Peyer's patch (tissue), 4 donors: ENCODE data around the gene CDC42EP5. TPM values are rescaled to one million over a fixed set of nuclear protein-coding genes. Genes with fewer than 3 reads are reported as not detected.

Source experiments
- DNase-seq, 3 donors: peaks; one replicate each; pipeline ENCODE4 v3.0.0-alpha.2; 2017 to 2019
- H3K27ac ChIP-seq, 4 donors: fragments of 200-600 bp; sonication (generic); one replicate each; pipeline ENCODE4 v1.5.1; 2016 to 2019
- H3K27me3 ChIP-seq, 2 donors: fragments of 200-600 bp; sonication (generic); one replicate each; pipeline ENCODE4 v1.5.1; 2019
- H3K36me3 ChIP-seq, 3 donors: fragments of 200-600 bp; sonication (generic); one replicate each; pipeline ENCODE4 v1.5.1; 2016 to 2019
- H3K4me1 ChIP-seq, 4 donors: fragments of 200-600 bp; sonication (generic); one replicate each; pipeline ENCODE4 v1.5.1; 2016 to 2019
- H3K4me3 ChIP-seq, 4 donors: fragments of 200-600 bp; sonication (generic); 1 replicate in 3 of 4; 2 replicates in 1 of 4; pipeline ENCODE4 v1.5.1; 2016 to 2019; ENCODE audit warnings: mild to moderate bottlenecking in 1 of 4
- H3K9me3 ChIP-seq, 4 donors: fragments of 200-600 bp; sonication (generic); one replicate each; pipeline ENCODE4 v1.5.1; 2016 to 2019; ENCODE audit warnings: mild to moderate bottlenecking in 1 of 4
- CTCF ChIP-seq, 6 experiments: fragments of 450-650 bp in 4 of 6; fragments of 200-600 bp in 2 of 6; sonication (generic) in 1 of 6; IDR thresholded peaks; one replicate each; pipeline ENCODE4 v1.5.1; 2017 to 2019; ENCODE audit warnings: antibody characterized with exemption in 6 of 6, mild to moderate bottlenecking in 3 of 6, moderate library complexity in 1 of 6
- POLR2A ChIP-seq, 2 donors: fragments of 450-650 bp; IDR thresholded peaks; one replicate each; pipeline ENCODE4 v1.5.1; 2017; ENCODE audit warnings: antibody characterized with exemption in 2 of 2, mild to moderate bottlenecking in 2 of 2, moderate library complexity in 2 of 2
- total RNA-seq, 4 donors: library from RNA; depleted of rRNA; stranded (reverse); fragments of >200 nt; gene quantifications; one replicate each; pipeline ENCODE4 v1.1.0, GENCODE V29; 2016

The CDC42EP5 gene
- total RNA-seq, 4 donors from 2014 or later = 38.0 to 133 (median 94.1) TPM

GRCh38 chr19:54434873-54435214, 38.3 kb downstream of the CDC42EP5 start:
- no peak for TF ChIP-seq POLR2A (IDR thresholded peaks at IDR 0.05)
- no peak for TF ChIP-seq CTCF (IDR thresholded peaks at IDR 0.05)
- Histone ChIP-seq H3K27ac (no peak overlapping the region), H3K9me3 (no peaks in the 10 kb centered on the region), H3K36me3 (no peaks in the 10 kb centered on the region), H3K4me1 (peaks cover 0 to 26% (median 5%) of the 10 kb centered on the region in 4 donors), H3K27me3 (no peaks in the 10 kb centered on the region), H3K4me3 (no peak overlapping the region)
- DNase-seq = peak in 1 of 3 donors; percentile 54

- TF ChIP-seq POLR2A (IDR thresholded peaks at IDR 0.05) (no peak), CTCF (IDR thresholded peaks at IDR 0.05) (no peak)
- H3K36me3 ChIP-seq = no peaks in the 10 kb centered on the region
- DNase-seq = no peak
- H3K4me1 ChIP-seq = peaks cover 0 to 26% (median 7%) of the 10 kb centered on the region in 4 donors
- no peaks in the 10 kb centered on the region for H3K9me3 ChIP-seq
- H3K27ac ChIP-seq = no peak overlapping the region
- no peaks in the 10 kb centered on the region for H3K27me3 ChIP-seq
- H3K4me3 ChIP-seq = no peak overlapping the region
Observed at GRCh38 chr19:54434112-54434872, 38.8 kb downstream of the CDC42EP5 start.

- Histone ChIP-seq H3K9me3 (no peaks in the 10 kb centered on the region), H3K4me3 (no peak overlapping the region), H3K27me3 (no peaks in the 10 kb centered on the region), H3K27ac (no peak overlapping the region), H3K36me3 (no peaks in the 10 kb centered on the region), H3K4me1 (peaks cover 0 to 26% (median 7%) of the 10 kb centered on the region in 4 donors)
- DNase-seq = no peak
- TF ChIP-seq CTCF (IDR thresholded peaks at IDR 0.05) = no peak
- no peak for TF ChIP-seq POLR2A (IDR thresholded peaks at IDR 0.05)
Observed at GRCh38 chr19:54433697-54434096, 39.4 kb downstream of the CDC42EP5 start.

GRCh38 chr19:54432144-54432738, 40.9 kb downstream of the CDC42EP5 start:
- DNase-seq = no peak
- Histone ChIP-seq H3K27ac (no peak overlapping the region), H3K9me3 (no peaks in the 10 kb centered on the region), H3K36me3 (no peaks in the 10 kb centered on the region), H3K27me3 (no peaks in the 10 kb centered on the region), H3K4me3 (no peak overlapping the region), H3K4me1 (peaks cover 0 to 26% (median 7%) of the 10 kb centered on the region in 4 donors)
- TF ChIP-seq CTCF (IDR thresholded peaks at IDR 0.05) = no peak
- no peak for TF ChIP-seq POLR2A (IDR thresholded peaks at IDR 0.05)

- DNase-seq = no peak
- no peak for TF ChIP-seq CTCF (IDR thresholded peaks at IDR 0.05)
- Histone ChIP-seq H3K36me3 (no peaks in the 10 kb centered on the region), H3K4me3 (no peak overlapping the region), H3K27me3 (no peaks in the 10 kb centered on the region), H3K9me3 (no peaks in the 10 kb centered on the region), H3K4me1 (peaks cover 0 to 26% (median 7%) of the 10 kb centered on the region in 4 donors), H3K27ac (no peak overlapping the region)
Observed at GRCh38 chr19:54431255-54431838, 41.7 kb downstream of the CDC42EP5 start.
